Measurements from ENCODE around the gene PGC. TPM values are rescaled to one million over a fixed set of nuclear protein-coding genes. Genes with fewer than 3 reads are reported as not detected.

The PGC gene
- total RNA-seq, 4 donors from 2014 or later: not detected

DNA sequence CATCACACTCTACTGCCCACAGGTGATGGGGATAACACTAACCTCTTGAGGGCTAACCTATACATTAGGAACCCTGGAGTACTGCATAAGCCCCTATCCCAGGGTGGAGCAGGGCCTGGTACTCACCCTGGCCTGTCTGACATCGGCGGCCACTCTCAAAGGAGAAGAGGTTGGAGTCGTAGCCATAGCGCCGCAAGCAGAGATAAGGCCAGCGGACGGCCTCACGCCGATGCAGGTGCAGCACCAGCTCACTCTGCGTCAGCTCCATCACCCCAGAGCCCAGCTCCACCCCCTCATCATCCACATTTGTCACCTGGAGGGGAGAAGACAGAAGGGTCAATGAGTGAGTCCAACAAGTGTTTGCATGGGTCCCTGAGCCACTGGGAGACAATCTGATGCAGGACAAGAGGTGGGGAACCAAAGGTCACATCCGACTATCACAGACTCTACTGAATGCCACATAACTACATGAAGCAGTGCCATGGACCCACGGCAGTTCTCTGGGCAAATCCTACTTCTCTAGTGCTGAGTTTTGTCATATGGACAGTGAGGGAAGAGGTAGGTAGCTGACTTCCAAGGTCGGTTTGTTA lies 28.2 kb upstream of the PGC start:
- DNase-seq (ENCODE audit: low spot score) (no peak), ATAC-seq (ENCODE audit: low FRiP score) (no peak)
- TF ChIP-seq, protein P1, sequence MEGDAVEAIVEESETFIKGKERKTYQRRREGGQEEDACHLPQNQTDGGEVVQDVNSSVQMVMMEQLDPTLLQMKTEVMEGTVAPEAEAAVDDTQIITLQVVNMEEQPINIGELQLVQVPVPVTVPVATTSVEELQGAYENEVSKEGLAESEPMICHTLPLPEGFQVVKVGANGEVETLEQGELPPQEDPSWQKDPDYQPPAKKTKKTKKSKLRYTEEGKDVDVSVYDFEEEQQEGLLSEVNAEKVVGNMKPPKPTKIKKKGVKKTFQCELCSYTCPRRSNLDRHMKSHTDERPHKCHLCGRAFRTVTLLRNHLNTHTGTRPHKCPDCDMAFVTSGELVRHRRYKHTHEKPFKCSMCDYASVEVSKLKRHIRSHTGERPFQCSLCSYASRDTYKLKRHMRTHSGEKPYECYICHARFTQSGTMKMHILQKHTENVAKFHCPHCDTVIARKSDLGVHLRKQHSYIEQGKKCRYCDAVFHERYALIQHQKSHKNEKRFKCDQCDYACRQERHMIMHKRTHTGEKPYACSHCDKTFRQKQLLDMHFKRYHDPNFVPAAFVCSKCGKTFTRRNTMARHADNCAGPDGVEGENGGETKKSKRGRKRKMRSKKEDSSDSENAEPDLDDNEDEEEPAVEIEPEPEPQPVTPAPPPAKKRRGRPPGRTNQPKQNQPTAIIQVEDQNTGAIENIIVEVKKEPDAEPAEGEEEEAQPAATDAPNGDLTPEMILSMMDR (IDR thresholded peaks at IDR 0.05): no peak

DNA sequence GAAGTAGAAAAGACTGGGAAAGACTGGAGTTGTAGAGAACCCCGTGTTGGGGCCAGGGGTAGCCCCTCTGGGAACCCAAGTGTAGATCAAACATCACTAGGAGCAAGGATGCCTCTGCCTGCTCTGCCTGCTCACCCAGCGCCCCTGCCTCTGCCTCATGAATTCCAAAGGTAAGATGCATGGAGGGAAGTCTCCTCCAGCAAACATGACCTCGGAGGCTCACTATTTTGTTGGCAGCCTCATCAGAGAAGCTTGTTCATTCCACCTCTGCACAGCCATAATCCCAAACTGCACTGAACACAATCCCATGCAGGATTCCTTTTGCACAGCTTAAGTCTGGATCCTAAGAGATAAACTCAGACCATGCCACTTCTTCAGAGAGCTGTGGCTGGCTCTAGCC lies 27.6 kb upstream of the PGC start:
- ATAC-seq (ENCODE audit: low FRiP score) (no peak), DNase-seq (ENCODE audit: low spot score) (no peak)
- TF ChIP-seq, protein P1 (IDR thresholded peaks at IDR 0.05): no peak

DNA sequence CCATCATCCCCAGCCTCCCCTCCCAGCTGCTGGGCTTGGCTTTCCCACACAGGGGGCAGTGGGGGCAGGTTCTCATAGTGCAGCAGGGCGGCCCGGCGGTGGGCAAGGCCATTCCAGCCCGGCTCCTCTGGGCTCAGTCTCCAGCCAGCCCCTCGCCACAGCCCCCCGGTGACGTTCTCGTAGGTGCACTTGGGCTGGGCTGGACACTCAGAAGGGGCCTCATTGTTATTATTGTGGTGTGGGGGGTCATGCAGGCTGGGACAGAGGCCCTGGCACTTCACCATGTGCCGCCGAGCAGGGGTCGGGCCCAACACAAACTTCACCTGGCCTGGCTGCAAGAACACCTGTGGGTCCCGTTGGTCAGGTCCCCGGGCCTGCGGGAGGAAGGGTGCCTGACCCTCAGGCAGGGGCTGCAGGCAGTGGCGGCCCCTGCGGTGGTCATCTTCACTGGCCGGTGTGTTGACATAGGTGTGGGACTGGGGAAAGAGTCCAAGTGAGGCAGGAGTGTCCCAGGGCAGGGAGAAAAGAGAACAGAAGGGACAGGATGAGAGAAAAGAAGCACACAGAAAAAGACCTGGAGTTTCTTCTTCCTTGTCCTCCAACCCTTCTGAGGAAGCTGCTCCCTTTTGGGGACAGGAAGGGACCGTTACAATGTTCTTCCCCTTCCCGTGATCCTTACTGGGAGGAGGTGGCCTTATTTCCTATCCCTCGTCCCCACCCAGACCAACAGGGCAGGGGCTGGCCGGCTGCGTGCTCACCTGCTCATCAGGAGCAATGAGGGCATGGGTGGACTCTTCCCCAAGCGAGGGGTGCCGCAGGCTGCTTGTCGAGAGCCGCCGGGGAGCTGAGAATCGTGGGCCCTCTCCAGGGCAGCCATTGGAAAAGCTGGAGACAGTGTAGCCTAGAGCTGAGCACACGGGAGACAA lies 24.1 kb upstream of the PGC start:
- ATAC-seq (ENCODE audit: low FRiP score) (no peak), DNase-seq (ENCODE audit: low spot score) (no peak)
- TF ChIP-seq, protein P1 (IDR thresholded peaks at IDR 0.05): no peak

DNA sequence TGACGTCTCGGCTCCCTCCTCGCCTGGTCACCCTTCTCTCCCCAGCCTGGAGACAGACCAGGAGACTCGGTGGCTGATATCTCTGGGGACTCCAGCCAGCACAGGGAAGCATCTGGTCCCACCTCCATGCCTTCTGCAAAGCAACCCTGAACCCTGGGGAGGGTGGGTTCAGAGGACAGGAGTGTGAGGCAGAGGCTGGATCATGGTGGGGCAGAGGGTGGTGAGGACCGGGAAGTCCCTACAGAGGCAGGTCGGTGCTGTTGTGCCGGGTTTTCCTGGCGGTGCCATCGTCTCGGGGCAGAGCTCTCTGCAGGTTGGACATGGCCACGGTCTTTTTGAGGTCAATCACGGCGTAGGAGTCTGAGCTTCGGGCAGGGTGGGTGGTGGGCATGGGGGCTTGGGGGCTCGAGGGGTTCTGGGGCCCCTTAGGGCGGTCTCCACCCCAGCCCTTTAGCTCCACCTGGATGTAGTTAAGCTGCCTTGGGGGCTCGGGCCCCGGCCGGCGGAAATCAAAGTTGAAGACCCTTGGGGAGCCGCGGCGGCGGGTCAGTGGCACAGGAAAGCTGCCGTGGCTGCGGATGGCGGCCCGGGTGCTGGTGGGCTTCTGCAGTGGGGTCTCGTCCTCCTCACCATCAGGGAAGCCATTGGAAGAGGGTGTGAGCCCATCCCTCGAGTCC lies 23.3 kb upstream of the PGC start:
- DNase-seq (ENCODE audit: low spot score): no peak
- no peak for ATAC-seq (ENCODE audit: low FRiP score)
- TF ChIP-seq, protein P1 (IDR thresholded peaks at IDR 0.05): no peak

DNA sequence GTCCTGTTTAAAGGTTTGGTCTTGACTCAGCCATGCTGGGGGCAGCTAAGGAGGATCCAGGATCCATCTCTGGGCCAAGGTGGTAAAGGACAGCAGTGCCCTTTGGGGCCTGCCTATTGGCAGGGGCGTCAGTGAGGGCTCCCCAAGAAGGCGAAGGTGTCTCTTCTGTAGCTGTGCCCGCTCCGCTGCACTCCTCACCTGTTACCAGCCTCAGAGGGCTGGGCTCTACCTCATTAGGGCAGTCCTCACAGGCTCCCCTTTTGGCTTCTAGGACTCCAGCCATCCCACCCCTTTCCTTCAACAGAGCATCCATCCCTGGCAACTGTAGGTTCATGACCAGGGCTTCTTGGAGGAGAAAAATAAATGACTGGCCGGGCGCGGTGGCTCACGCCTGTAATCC lies 22.2 kb upstream of the PGC start:
- ATAC-seq (ENCODE audit: low FRiP score) (no peak), DNase-seq (ENCODE audit: low spot score) (no peak)

DNA sequence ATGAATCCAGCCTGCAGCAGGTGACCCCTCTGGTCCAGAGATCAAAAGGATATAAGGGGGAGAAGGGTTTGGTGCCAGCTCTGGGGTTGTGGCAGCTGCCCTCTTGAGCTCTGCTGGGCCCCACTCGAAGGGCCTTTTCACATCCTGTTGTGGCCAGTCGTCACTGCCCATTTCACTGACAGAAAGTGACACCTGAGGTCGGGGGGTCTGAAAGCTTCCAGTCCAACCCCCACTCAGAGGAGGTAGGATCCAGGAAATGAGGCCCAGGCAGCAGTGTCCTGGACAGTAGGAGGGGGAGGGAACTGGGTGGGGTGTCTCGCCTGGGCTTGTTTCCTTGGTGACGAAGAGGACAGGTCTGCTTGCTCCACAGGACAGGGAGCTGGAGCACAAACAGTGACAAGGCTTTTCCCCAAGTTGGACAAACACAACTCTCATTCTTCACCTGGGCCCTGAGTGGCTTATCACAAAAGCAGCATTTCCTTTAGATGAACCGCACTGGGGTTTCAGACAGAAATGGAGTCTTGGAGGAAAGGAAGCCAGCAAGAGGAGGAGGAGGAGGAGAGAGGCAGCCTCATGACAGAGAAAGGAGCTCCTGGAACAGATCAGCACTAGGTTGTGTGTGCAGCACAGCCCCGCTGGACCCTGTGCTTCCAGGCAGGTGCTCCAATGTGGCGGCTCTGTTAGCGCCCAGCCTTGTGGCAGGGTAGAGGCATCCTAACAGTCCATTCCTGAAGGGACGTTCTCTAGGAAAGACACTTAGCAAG lies 21.5 kb upstream of the PGC start:
- ATAC-seq (ENCODE audit: low FRiP score) (no peak), DNase-seq (ENCODE audit: low spot score) (no peak)
- TF ChIP-seq, protein P1 (IDR thresholded peaks at IDR 0.05): no peak

More for the DNA sequence above, 22.2 kb upstream of the PGC start:
- TF ChIP-seq, protein P1 (IDR thresholded peaks at IDR 0.05): no peak

Measured in omental fat pad (tissue), 4 donors.